Muscle layer of colon (tissue), 2 donors: Measurements from ENCODE around the gene PIBF1.
"Not testable (repeated sequence)": the region's sequence is repeated elsewhere in the genome, so short reads cannot be mapped to it uniquely, and the experiment has no call there.

Experiments used
- H3K27ac ChIP-seq: one replicate; pipeline ENCODE4 v1.7.0; 2013; ENCODE audit warnings: low read depth, mild to moderate bottlenecking, low read length, moderate library complexity
- H3K27me3 ChIP-seq, 2 donors: one replicate each; pipeline ENCODE4 v1.7.0; 2013; ENCODE audit warnings: low read length in 2 of 2, mild to moderate bottlenecking in 2 of 2; ENCODE audit not compliant: insufficient read depth in 2 of 2, control insufficient read depth in 1 of 2
- H3K36me3 ChIP-seq: one replicate; pipeline ENCODE4 v1.7.0; 2013; ENCODE audit warnings: mild to moderate bottlenecking, low read length; ENCODE audit not compliant: insufficient read depth
- H3K4me1 ChIP-seq: one replicate; pipeline ENCODE4 v1.7.0; 2013; ENCODE audit warnings: mild to moderate bottlenecking, low read length; ENCODE audit not compliant: insufficient read depth
- H3K4me3 ChIP-seq, 2 donors: one replicate each; pipeline ENCODE4 v1.7.0; 2013; ENCODE audit warnings: low read length in 2 of 2, low read depth in 1 of 2, mild to moderate bottlenecking in 1 of 2, moderate library complexity in 1 of 2
- H3K9ac ChIP-seq: one replicate; pipeline ENCODE4 v1.7.0; 2013; ENCODE audit warnings: low read length
- H3K9me3 ChIP-seq: one replicate; pipeline ENCODE4 v1.7.0; 2013; ENCODE audit warnings: mild to moderate bottlenecking, low read length
- donor health status: abdominal sarcoma.
- donor health status: Adenocarcinoma of cecum.

The PIBF1 gene

GRCh38 chr13:72911981-72912380, 130.0 kb downstream of the PIBF1 start:
- Histone ChIP-seq H3K9me3 (no peaks in the 10 kb centered on the region), H3K27ac (no peak overlapping the region), H3K36me3 (peaks cover 10% of the 10 kb centered on the region), H3K9ac (no peak overlapping the region), H3K4me1 (no peaks in the 10 kb centered on the region), H3K4me3 (no peak overlapping the region), H3K27me3 (no peaks in the 10 kb centered on the region)

- Histone ChIP-seq H3K27me3 (no peaks in the 10 kb centered on the region), H3K27ac (no peak overlapping the region), H3K4me3 (no peak overlapping the region), H3K9ac (no peak overlapping the region), H3K36me3 (no peaks in the 10 kb centered on the region), H3K4me1 (no peaks in the 10 kb centered on the region), H3K9me3 (no peaks in the 10 kb centered on the region)
Observed at GRCh38 chr13:72920097-72920496, 138.2 kb downstream of the PIBF1 start.

DNA sequence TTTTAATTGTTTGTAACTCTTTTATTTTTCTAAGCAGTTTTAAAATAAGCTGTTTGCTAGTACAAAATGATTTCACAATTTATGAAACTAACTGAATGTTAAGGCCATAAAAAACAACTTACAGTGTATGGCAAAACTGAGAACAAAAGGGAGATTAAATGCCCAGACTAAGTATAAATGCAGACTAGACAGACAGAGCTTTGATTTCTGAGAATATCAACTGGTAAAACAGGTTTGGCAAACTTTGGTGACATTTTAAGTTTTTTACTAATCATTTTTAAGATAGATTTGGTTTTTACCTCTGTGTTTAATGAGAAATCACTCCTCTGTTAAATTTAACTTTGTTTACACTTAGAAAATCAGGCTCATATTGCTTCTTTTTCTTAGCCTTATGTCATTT, 149.4 kb downstream of the PIBF1 start:
- no peaks in the 10 kb centered on the region for H3K36me3 ChIP-seq
- H3K27me3 ChIP-seq = no peaks in the 10 kb centered on the region
- H3K27ac ChIP-seq = no peak overlapping the region
- no peaks in the 10 kb centered on the region for H3K4me1 ChIP-seq
- no peak overlapping the region for H3K9ac ChIP-seq
- H3K9me3 ChIP-seq = no peaks in the 10 kb centered on the region
- no peak overlapping the region for H3K4me3 ChIP-seq

DNA sequence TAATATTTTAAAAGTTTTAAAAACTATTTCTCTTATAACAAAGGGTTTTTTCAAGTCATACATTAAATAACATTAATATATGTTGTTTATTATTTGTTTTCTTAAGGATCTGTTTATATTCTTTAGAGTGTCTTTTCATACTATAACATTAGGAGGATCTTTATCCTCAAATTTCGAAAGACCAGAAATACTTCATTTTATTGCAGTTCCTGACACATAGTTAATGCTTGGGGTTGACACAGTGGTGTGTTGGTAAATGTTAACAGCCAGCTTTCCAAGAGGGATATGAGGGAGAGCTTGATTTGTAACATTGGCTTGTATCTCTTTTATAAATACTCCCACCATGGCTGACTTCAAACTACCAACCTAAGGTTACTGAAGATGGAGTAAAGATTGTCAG, 150.3 kb downstream of the PIBF1 start:
- Histone ChIP-seq H3K4me1 (no peaks in the 10 kb centered on the region), H3K27ac (no peak overlapping the region), H3K27me3 (no peaks in the 10 kb centered on the region), H3K36me3 (no peaks in the 10 kb centered on the region), H3K9ac (no peak overlapping the region), H3K4me3 (no peak overlapping the region), H3K9me3 (no peaks in the 10 kb centered on the region)

DNA sequence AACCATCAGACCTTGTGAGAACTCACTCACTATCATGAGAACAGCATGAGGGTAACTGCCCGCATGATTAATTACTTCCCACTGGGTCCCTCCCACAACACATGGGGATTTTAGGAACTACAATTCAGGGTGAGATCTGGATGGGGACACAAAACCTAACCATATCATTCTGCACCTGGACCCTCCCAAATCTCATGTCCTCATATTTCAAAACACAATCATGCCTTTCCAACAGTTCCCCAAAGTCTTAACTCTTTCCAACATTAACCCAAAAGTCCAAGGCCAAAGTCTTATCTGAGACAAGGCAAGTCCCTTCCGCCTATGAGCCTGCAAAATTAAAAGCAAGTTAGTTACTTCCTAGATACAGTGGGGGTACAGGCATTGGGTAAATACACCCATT, 164.3 kb downstream of the PIBF1 start:
- H3K9me3 ChIP-seq, H3K27ac ChIP-seq, H3K27me3 ChIP-seq, H3K36me3 ChIP-seq, H3K9ac ChIP-seq, H3K4me1 ChIP-seq, H3K4me3 ChIP-seq: not testable (repeated sequence)

GRCh38 chr13:72952529-72953141, 170.7 kb downstream of the PIBF1 start:
- no peak overlapping the region for H3K9ac ChIP-seq
- H3K27ac ChIP-seq = no peak overlapping the region
- H3K9me3 ChIP-seq = no peaks in the 10 kb centered on the region
- peaks cover 4% of the 10 kb centered on the region for H3K36me3 ChIP-seq
- no peak overlapping the region for H3K4me3 ChIP-seq
- H3K27me3 ChIP-seq = no peaks in the 10 kb centered on the region
- H3K4me1 ChIP-seq = no peaks in the 10 kb centered on the region

- Histone ChIP-seq H3K9ac (no peak overlapping the region), H3K9me3 (no peaks in the 10 kb centered on the region), H3K36me3 (peaks cover 4% of the 10 kb centered on the region), H3K4me1 (no peaks in the 10 kb centered on the region), H3K27ac (no peak overlapping the region), H3K27me3 (no peaks in the 10 kb centered on the region), H3K4me3 (no peak overlapping the region)
Observed at GRCh38 chr13:72953391-72953965, 171.5 kb downstream of the PIBF1 start.

DNA sequence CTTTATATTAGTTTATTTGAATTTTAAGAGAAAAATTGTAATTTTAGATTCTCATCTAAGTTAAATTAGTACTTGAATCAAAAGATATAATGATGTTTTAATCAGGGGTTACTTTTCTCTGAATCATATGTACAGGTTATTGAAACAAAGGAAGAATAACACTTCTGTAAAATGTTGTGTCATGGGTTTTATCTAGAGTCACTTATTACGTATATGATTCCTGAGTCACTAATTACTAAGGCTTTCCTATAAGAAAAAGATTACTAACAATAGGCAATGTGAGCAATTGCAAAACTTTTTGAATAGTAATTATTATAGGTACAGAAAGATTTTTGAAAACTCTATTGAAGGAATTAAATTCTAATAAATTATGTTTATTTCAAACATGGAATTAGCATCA, 177.7 kb downstream of the PIBF1 start:
- Histone ChIP-seq H3K9ac (no peak overlapping the region), H3K27ac (no peak overlapping the region), H3K9me3 (no peaks in the 10 kb centered on the region), H3K4me3 (no peak overlapping the region), H3K27me3 (no peaks in the 10 kb centered on the region), H3K36me3 (peaks cover 4% of the 10 kb centered on the region), H3K4me1 (no peaks in the 10 kb centered on the region)

- H3K27me3 ChIP-seq = no peaks in the 10 kb centered on the region
- no peak overlapping the region for H3K4me3 ChIP-seq
- no peak overlapping the region for H3K27ac ChIP-seq
- H3K9ac ChIP-seq = no peak overlapping the region
- no peaks in the 10 kb centered on the region for H3K4me1 ChIP-seq
- peaks cover 4% of the 10 kb centered on the region for H3K36me3 ChIP-seq
- H3K9me3 ChIP-seq = no peaks in the 10 kb centered on the region
Observed at GRCh38 chr13:72960114-72960513, 178.2 kb downstream of the PIBF1 start.

DNA sequence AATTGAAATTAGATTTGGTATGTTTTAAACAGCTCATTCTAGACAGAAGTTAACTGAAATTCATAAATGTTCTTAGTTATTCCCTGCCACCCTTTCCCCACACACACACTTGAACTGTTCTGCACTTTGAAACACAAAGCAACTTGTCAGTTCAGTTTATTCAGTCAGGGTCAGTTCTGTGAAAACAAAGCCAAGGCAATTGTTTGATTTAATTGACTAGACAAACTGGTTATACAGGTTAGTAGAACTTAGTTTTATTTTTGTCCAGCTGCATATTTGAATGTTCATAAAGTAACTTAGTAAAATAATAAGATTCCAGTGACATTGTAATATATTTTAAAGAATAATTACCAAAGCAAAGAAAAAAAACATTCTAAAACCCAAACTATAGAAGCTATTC, 178.6 kb downstream of the PIBF1 start:
- Histone ChIP-seq H3K27ac (no peak overlapping the region), H3K4me3 (no peak overlapping the region), H3K9me3 (no peaks in the 10 kb centered on the region), H3K9ac (no peak overlapping the region), H3K36me3 (peaks cover 4% of the 10 kb centered on the region), H3K27me3 (no peaks in the 10 kb centered on the region), H3K4me1 (no peaks in the 10 kb centered on the region)

GRCh38 chr13:72963762-72964161, 181.8 kb downstream of the PIBF1 start:
- Histone ChIP-seq H3K27me3 (no peaks in the 10 kb centered on the region), H3K9ac (no peak overlapping the region), H3K9me3 (no peaks in the 10 kb centered on the region), H3K4me3 (no peak overlapping the region), H3K36me3 (no peaks in the 10 kb centered on the region), H3K4me1 (no peaks in the 10 kb centered on the region), H3K27ac (no peak overlapping the region)

- H3K9ac ChIP-seq = no peak overlapping the region
- H3K9me3 ChIP-seq = no peaks in the 10 kb centered on the region
- H3K4me3 ChIP-seq = no peak overlapping the region
- H3K27ac ChIP-seq = no peak overlapping the region
- H3K4me1 ChIP-seq = no peaks in the 10 kb centered on the region
- H3K27me3 ChIP-seq = no peaks in the 10 kb centered on the region
- H3K36me3 ChIP-seq = peaks cover 1% of the 10 kb centered on the region
Observed at GRCh38 chr13:72970301-72970880, 188.5 kb downstream of the PIBF1 start.
